NOMO-1 treated with dmso at 0.1 percent for 144 hours (cell line): Measurements from ENCODE around the gene TYMP.
A peak's percentile ranks its signal among the peaks of the same experiment; 100 is the strongest.

Experiments
- DNase-seq: peaks from one replicate; lab custom pipeline; 2025; ENCODE audit not compliant: unreplicated experiment; lab: John Stamatoyannopoulos, UW

The TYMP gene

DNA sequence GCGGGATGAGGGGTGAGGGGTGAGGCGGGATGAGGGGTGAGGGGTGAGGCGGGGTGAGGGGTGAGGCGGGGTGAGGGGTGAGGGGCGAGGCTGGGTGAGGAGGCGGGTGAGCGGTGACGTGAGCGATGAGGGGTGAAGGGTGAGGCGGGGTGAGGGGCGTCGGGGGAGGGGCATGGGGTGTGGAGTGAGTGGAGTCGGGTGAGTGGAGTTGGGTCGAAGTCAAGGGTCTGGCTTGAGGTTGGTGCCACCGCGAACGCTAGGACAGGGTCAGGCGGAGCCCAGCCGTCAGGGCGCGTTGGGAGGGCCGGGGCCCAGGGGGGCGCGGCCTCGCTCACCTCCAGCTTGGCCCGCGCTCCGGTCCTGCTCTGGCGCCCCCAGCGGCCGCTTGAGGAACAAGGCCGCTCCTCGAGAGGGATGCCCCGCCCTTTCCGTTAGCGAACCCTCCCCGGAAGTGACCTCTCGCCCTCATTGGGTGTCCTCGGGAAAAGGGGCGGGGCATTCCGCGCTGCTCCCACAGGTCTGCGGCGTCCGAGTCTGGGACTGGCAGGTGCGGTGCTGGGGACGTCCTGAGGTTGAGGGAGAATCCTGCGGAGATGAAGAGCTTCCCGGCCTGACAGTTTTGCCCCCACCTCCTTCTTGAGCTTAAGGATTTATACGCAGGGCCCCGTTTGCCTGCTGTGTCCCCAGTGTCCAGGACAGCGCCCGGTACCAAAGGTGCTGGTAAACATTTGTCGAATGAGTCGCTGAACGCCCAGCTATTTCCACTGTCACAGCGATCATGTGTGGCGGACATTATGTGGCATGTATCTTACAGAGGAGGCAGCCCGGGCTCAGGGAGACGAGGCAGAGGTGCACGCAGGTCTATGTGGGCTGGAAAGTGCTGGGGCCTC lies 33.0 kb upstream of the TYMP start, which contains the start of gene SYCE3:
TSS of gene SYCE3 (minus strand) at position 397 of the 890 bp plus-strand sequence. CDS start 6,514 bp downstream, outside the sequence.
- DNase-seq, result peak; percentile 93

DNA sequence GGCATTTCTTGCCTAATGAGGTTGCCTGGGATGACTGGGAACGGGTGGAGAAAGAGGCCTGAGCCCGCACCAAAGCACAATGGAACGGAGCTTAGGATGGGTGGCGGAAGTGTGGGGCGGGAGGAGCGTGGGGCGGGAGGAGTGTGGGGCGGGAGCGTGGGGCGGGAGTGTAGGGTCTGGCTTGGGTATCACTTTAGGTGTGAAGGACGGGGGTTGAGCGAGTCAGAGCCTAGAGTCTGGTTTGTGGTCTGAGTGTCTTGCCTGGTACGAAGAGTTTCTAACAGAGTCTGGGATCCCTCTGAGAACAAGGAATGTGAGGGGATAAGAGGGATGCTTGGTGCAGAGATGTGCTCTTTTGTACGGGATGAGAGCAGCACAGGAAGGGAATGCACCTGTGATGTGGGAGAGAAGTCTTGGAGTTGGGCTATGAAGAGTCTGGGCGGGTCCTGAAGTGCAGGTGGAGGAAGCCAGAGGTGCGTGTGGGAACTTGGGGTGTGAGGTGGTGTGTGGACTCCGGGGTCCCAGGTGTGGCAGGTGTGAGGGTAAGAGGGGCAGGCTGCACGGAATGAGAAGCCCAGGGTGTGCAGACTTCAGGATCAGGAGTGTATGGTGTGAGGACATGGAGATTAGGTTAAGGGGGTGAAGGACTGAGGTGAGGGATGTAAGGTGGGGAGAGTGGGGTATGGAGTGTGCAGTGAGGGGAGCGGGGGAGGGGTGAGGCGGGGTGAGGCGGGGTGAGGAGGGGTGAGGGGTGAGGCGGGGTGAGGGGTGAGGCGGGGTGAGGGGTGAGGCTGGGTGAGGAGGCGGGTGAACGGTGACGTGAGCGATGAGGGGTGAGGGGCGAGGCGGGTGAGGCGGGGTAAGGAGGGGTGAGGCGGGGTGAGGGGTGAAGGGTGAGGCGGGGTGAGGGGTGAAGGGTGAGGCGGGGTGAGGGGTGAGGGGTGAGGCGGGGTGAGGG lies 31.9 kb upstream of the TYMP start:
- DNase-seq, result no peak

DNA sequence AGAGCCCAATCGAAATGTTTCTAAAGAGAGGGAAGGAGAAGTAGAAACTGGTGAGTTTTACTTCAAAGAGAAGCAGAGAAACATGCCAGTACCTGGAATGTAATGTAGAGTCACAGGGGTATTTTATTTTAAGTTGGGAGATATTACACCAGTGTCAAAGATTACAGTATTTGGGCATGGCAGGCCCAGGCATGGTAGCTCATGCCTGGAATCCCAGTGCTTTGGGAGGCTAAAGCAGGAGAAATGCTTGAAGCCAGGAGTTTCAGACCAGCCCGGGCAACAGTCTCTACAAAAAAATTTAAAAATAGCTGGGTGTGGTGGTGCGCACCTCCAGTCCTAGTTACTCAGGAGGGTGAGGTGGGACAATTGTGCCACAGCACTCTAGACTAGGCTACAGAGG lies 30.2 kb upstream of the TYMP start:
- no peak for DNase-seq

DNA sequence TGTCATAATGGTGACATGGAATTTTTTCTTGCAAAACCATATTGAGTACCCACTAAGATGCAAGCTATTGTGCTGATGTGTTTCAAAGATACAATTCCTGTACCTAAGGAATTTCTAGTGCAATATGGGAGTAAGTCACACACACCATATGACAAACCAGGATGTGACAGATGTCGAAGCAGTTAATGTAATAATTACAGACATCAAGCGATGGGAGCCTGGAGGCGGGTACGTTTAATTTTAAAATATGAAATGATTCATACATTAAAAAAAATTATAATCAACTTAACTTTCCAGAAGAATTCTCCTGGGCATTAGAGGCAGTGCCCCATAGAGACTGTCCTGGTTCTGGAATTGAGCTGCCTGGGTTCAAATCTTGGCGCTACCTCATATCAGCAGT lies 26.9 kb upstream of the TYMP start:
- no peak for DNase-seq

DNA sequence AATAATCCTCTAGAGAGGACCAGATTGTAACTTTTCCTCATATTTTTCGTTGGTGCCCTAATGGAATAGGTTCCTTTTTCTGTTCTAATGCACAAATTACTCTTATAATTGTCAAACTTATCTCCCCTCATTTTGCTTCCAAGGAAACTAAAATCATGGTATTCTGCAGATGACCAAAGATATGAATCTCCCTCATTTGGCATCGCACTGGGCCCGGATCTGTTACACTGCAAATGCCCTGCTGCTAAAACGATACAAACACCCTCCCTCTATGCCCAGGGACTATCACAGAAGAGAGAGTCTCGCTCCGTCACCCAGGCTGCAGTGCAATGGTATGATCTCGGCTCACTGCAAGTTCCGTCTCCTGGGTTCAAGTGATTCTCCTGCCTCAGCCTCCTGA lies 23.5 kb upstream of the TYMP start:
- no peak for DNase-seq

DNA sequence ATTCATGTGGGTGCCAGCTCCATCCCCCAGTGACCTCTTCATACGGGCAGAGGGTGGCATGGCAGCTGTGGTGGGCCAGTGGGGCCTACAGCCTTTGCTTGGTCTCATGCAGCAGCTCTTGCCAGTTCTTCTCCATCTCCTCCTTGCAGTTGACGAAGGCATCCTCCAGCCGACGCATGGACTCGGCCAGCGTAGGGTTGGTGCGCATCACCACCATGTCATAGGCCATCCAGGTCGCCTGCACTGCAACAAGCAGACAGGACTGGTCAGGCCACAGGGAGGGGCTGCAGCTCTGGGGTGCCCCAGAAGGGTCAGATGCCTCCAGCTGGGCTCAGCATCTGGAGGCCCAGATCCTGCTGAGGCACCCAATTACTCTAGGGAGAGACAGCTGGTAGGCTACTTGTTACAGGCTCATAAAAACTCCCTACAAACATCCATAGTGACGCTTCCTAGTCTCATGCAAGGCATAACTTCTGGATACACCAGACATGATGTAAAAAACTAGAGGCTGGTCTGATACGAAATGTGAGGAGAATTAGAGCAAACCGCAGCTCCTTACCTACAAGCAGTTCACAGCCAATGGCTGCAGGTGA lies 21.4 kb upstream of the TYMP start:
- DNase-seq, result no peak

DNA sequence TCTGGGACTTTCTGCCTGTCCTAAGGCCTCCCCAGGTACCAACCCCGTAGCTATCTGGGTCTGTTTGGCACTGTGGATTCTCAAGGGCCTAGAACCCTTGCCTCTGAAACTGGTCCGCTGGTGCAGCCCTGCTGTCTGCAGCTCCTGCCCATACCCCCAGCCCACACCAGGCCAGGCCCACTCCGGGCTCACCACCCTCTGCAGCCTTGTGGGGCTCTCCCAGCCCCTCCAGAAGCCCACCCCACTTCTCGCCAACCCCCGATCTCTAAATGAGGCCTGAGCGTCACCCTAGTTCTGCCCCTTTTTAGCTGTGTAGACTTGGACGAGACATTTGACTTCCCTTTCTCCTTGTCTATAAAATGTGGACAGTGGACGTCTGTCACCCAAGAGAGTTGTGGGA lies 20.6 kb upstream of the TYMP start:
- no peak for DNase-seq

DNA sequence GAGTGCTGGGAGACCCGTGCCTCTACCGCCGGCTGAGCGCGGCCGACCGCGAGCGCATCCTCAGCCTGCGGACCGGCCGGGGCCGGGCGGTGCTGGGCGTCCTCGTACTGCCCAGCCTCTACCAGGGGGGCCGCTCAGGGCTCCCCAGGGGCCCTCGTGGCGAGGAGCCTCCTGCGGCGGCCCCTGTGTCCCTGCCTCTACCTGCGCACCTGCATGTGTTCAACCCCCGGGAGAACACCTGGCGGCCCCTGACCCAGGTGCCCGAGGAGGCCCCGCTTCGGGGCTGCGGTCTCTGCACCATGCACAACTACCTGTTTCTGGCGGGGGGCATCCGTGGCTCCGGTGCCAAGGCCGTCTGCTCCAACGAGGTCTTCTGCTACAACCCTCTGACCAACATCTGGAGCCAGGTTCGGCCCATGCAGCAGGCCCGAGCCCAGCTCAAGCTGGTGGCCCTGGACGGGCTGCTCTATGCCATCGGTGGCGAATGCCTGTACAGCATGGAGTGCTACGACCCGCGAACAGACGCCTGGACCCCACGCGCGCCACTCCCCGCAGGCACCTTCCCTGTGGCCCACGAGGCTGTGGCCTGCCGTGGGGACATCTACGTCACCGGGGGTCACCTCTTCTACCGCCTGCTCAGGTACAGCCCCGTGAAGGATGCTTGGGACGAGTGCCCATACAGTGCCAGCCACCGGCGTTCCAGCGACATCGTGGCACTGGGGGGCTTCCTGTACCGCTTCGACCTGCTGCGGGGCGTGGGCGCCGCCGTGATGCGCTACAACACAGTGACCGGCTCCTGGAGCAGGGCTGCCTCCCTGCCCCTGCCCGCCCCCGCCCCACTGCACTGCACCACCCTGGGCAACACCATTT lies 19.3 kb upstream of the TYMP start:
- no peak for DNase-seq

- DNase-seq, result no peak
Observed at GRCh38 chr22:50548040-50548920, 18.5 kb upstream of the TYMP start.

GRCh38 chr22:50547263-50547985 lies 17.6 kb upstream of the TYMP start:
- DNase-seq, result no peak

DNA sequence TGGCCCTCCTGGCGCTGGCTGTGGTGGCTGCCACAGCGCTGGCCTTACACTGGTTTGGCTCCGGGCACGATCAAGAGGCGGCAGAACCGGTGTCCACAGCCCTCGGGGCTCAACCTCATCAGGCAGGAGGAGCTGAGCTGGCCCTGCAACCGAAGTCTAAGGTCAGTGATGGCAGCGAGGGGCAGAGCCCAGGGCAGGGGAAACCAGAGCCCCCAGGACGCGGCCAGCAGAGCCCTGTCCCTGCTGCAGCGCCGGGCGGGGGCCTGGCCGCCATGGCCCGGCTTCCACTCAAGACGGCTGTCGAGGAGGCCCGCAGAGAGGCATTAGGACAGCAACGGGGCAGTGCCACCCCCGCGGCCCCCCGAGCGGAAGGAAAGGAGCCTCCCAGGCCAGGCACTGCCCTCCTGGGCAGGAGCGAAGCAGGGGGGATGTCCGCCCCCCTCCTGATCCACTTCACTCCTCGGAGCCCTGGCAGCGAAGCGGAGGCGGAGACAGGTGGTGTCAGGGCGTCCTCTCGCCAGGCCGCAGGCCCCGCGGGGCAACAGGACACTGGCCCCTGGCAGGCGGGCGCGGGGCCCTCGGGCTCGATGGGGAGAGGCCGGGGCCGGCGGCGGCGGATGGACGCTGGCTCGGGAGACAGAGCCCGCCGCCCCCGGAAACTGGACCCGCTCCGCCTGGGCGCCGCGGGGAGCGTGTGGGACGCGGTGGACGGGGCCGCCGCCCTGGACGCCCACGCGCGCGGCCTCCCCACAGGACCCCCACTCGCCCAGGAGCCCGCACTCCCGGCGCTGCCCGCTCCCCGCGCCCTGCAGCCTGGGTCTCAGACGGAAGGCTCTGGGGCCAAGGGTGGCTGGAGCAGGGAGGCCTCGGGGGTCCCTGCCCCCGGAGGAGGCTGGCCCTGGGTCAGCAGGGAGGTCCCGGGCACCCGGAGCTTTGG lies 16.8 kb upstream of the TYMP start:
- DNase-seq, result no peak

- DNase-seq, result no peak
Observed at GRCh38 chr22:50545522-50546325, 15.9 kb upstream of the TYMP start, which contains the start of gene KLHDC7B. TSS of gene KLHDC7B (plus strand) at chr22:50545899. CDS start at chr22:50546244, 345 bp downstream.

DNA sequence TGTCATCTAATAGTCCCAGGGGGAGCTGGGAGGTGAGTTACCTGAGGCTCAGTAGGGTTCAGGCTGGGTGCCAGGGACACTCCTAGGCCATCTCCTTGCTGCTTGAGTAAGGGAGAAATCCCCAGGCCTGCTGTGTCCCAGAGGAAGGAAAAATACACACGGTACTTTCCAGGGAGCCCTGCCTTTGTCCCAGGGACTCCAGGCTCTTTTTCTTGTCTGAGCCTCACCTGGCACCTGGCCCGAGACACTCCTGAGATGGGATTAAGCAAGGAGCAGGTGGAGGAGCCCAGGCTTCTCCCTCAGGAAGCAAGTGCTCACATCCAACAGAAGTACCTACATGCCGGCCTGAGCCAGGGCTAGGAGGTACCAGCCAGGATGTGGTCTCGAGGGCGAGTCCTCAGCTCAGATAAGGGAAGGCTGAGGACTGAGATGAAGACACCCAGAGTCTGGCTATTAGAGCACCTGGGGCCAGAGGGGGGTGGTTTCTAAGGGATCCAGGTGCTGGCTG lies 15.0 kb upstream of the TYMP start:
- DNase-seq, result no peak

DNA sequence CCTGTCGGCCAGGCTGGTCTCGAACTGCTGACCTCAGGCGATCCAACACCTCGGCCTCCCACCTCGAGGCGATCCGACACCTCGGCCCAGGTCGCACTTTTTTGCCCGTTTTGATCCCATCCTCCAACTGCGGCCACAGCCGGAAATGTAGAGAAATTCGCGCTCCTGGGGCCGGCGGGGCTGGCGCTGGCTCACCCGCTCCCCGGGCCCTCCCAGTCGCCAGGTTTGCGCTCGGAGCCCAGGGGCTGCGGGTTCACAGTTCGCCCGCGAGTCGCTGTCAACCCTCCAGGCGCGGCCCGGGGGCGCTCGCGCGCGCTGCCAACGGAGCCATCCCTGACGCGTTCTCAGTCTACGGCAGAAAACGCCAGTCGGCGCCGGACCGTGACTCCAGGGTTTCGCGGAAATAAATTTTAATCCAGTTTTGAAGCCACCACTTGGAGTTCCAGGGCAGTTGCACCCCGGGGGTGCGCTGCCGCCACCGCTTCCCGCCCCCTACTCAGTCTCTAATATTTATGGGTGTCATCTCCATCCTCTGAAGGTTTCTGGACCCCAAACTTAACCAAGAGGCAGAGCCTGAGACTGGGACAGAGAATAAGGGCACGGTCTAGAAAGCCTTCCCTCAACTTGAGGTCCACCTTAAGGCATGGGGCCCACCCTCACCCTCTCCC lies 14.4 kb upstream of the TYMP start:
- peak; percentile 69 for DNase-seq

GRCh38 chr22:50542416-50542927 lies 12.7 kb upstream of the TYMP start:
- peak; percentile 74 for DNase-seq

DNA sequence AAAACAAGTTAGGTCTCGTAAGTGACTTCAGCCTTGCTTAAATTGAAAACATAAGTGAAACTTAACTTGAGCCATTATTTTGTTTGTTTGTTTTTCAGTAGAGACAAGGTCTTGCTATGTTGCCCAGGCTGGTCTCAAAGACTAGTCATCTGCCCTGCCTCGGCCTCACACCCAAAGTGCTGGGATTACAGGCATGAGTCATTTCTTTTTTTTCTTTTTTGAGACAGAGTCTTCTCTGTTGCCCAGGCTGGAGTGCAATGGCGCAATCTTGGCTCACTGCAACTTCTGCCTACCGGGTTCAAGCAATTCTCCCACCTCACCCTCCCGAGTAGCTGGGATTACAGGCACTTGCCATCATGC lies 11.8 kb upstream of the TYMP start:
- peak; percentile 58 for DNase-seq
